GM21717 (cell line): ENCODE data around the gene PRRT1B.

ENCODE experiments used
- ATAC-seq: cut with Tn5 transposase; IDR thresholded peaks from one replicate; pipeline ENCODE4 v1.9.1; 2021; ENCODE audit warnings: mild to moderate bottlenecking, moderate library complexity; ENCODE audit not compliant: unreplicated experiment

Gene PRRT1B

GRCh38 chr9:131522257-131523085 lies 22.9 kb upstream of the PRRT1B start:
- ATAC-seq, result no peak

GRCh38 chr9:131523086-131523388 lies 22.3 kb upstream of the PRRT1B start:
- ATAC-seq, result no peak

GRCh38 chr9:131523451-131524435 lies 21.6 kb upstream of the PRRT1B start:
- ATAC-seq, result no peak

GRCh38 chr9:131524665-131525315 lies 20.5 kb upstream of the PRRT1B start:
- no peak for ATAC-seq

GRCh38 chr9:131525643-131526565 lies 19.4 kb upstream of the PRRT1B start:
- no peak for ATAC-seq

- no peak for ATAC-seq
Observed at GRCh38 chr9:131528186-131528585, 17.1 kb upstream of the PRRT1B start.

GRCh38 chr9:131528886-131529505 lies 16.3 kb upstream of the PRRT1B start:
- no peak for ATAC-seq

- ATAC-seq, result no peak
Observed at GRCh38 chr9:131529597-131530545, 15.5 kb upstream of the PRRT1B start.

GRCh38 chr9:131530546-131530919 lies 14.8 kb upstream of the PRRT1B start:
- ATAC-seq, result peak; percentile 6

GRCh38 chr9:131530920-131531832 lies 14.1 kb upstream of the PRRT1B start, which contains the start of gene UCK1:
Gene UCK1, minus strand, starts transcription at chr9:131531263. Its CDS starts 89 bp downstream, at chr9:131531174.
- ATAC-seq, result peak; percentile 62

- ATAC-seq, result no peak
Observed at GRCh38 chr9:131534721-131535237, 10.5 kb upstream of the PRRT1B start.

- ATAC-seq, result no peak
Observed at GRCh38 chr9:131537946-131538345, 7.4 kb upstream of the PRRT1B start.

GRCh38 chr9:131539223-131539923 lies 6.0 kb upstream of the PRRT1B start:
- no peak for ATAC-seq

- ATAC-seq, result no peak
Observed at GRCh38 chr9:131543141-131543540, 2.2 kb upstream of the PRRT1B start.

GRCh38 chr9:131545786-131546335 lies 538 bp downstream of the PRRT1B start:
- ATAC-seq, result no peak

- ATAC-seq, result no peak
Observed at GRCh38 chr9:131546336-131547084, 1.2 kb downstream of the PRRT1B start.
